Neuronal stem cell (in vitro differentiated cells): ENCODE data around the gene ULK4.
A peak's percentile ranks its signal among the peaks of the same experiment; 100 is the strongest.

Experiments
- DNase-seq: peaks from one replicate; pipeline ENCODE4 v3.0.0-alpha.2; 2013; ENCODE audit warnings: low spot score
- H2AFZ ChIP-seq: one replicate; pipeline ENCODE4 v1.6.1; 2013; ENCODE audit warnings: mild to moderate bottlenecking, low read length, inconsistent platforms
- H2AK5ac ChIP-seq: 2 replicates; pipeline ENCODE4 v1.6.1; 2013; ENCODE audit warnings: low read depth, mild to moderate bottlenecking, inconsistent platforms, low read length, moderate library complexity, mixed read lengths
- H2BK120ac ChIP-seq: 2 replicates; pipeline ENCODE4 v1.6.1; 2013; ENCODE audit warnings: low read depth, mild to moderate bottlenecking, inconsistent platforms, low read length, moderate library complexity, mixed read lengths
- H2BK12ac ChIP-seq: one replicate; pipeline ENCODE4 v1.6.1; 2013; ENCODE audit warnings: low read length, inconsistent platforms
- H2BK15ac ChIP-seq: 2 replicates; pipeline ENCODE4 v1.6.1; 2013; ENCODE audit warnings: mild to moderate bottlenecking, low read length, inconsistent platforms, mixed read lengths
- H2BK5ac ChIP-seq: one replicate; pipeline ENCODE4 v1.6.1; 2013; ENCODE audit warnings: inconsistent platforms, mild to moderate bottlenecking, low read length, moderate library complexity
- H3K14ac ChIP-seq: one replicate; pipeline ENCODE4 v1.6.1; 2013; ENCODE audit warnings: low read length, inconsistent platforms
- H3K18ac ChIP-seq: 2 replicates; pipeline ENCODE4 v1.6.1; 2013; ENCODE audit warnings: low read length, inconsistent platforms
- H3K23ac ChIP-seq: 2 replicates; pipeline ENCODE4 v1.6.1; 2013; ENCODE audit warnings: low read depth, mild to moderate bottlenecking, mixed read lengths, low read length, inconsistent platforms; ENCODE audit not compliant: poor library complexity
- H3K27ac ChIP-seq: replicated peaks from 3 replicates; pipeline ENCODE4 v1.5.1; 2013; ENCODE audit warnings: low read length, inconsistent platforms
- H3K27me3 ChIP-seq, 3 experiments: 2 replicates each; pipeline ENCODE4 v1.6.1; 2013; ENCODE audit warnings: low read length in 3 of 3, mild to moderate bottlenecking in 2 of 3, inconsistent platforms in 1 of 3, low read depth in 1 of 3, mixed read lengths in 1 of 3, moderate library complexity in 1 of 3; ENCODE audit not compliant: control insufficient read depth in 3 of 3, insufficient read depth in 3 of 3
- H3K36me3 ChIP-seq, 2 donors: replicated peaks in 1 of 2; 2 replicates each; pipeline ENCODE4 v1.6.1; 2013; ENCODE audit warnings: low read length in 2 of 2; ENCODE audit not compliant: control insufficient read depth in 2 of 2, insufficient read depth in 2 of 2
- H3K4ac ChIP-seq: 2 replicates; pipeline ENCODE4 v1.6.1; 2013; ENCODE audit warnings: inconsistent platforms, mild to moderate bottlenecking, low read length, moderate library complexity
- H3K4me1 ChIP-seq, 2 donors: 1 replicate in 1 of 2; 2 replicates in 1 of 2; pipeline ENCODE4 v1.6.1; 2013; ENCODE audit warnings: low read length in 2 of 2, low read depth in 1 of 2; ENCODE audit not compliant: control insufficient read depth in 2 of 2, insufficient read depth in 1 of 2
- H3K4me2 ChIP-seq: one replicate; pipeline ENCODE4 v1.6.1; 2013; ENCODE audit warnings: mild to moderate bottlenecking, low read length, inconsistent platforms; ENCODE audit not compliant: insufficient read depth, poor library complexity, severe bottlenecking
- H3K4me3 ChIP-seq, 2 donors: 2 replicates each; pipeline ENCODE4 v1.5.1; 2013; ENCODE audit warnings: low read length in 2 of 2, mild to moderate bottlenecking in 2 of 2, inconsistent platforms in 1 of 2, moderate library complexity in 1 of 2
- H3K79me1 ChIP-seq: one replicate; pipeline ENCODE4 v1.6.1; 2013; ENCODE audit warnings: low read depth, mild to moderate bottlenecking, inconsistent platforms, low read length, moderate library complexity
- H3K9ac ChIP-seq: one replicate; pipeline ENCODE4 v1.6.1; 2013; ENCODE audit warnings: mild to moderate bottlenecking, low read depth, low read length, inconsistent platforms; ENCODE audit not compliant: poor library complexity
- H3K9me3 ChIP-seq, 2 donors: replicated peaks in 1 of 2; 2 replicates each; pipeline versions ENCODE3 to v1.6.1; 2013; ENCODE audit warnings: low read length in 2 of 2, mild to moderate bottlenecking in 2 of 2, inconsistent platforms in 1 of 2, low read depth in 1 of 2, mixed read lengths in 1 of 2, moderate library complexity in 1 of 2; ENCODE audit not compliant: control insufficient read depth in 2 of 2, insufficient read depth in 1 of 2
- H4K8ac ChIP-seq: one replicate; pipeline ENCODE4 v1.6.1; 2013; ENCODE audit warnings: low read depth, mild to moderate bottlenecking, inconsistent platforms, low read length, moderate library complexity
- H4K91ac ChIP-seq: one replicate; pipeline ENCODE4 v1.6.1; 2013; ENCODE audit warnings: low read length, low read depth, mild to moderate bottlenecking, inconsistent platforms; ENCODE audit not compliant: poor library complexity
- WGBS, 2 donors: extraction: QIAGEN DNeasy Blood & Tissue Kit; methylation state at CpG; one replicate each; pipeline ENCODE4 v1.1.7; 2013; ENCODE audit warnings: missing lambda C conversion rate in 2 of 2, mixed read lengths in 1 of 2; ENCODE audit not compliant: insufficient read length in 2 of 2, insufficient replicate concordance in 1 of 2; ENCODE audit errors: extremely low coverage in 2 of 2; 5-methylcytosine and 5-hydroxymethylcytosine counted together

The ULK4 gene

GRCh38 chr3:41307065-41307464 lies 654.8 kb downstream of the ULK4 start:
- Histone ChIP-seq H3K9ac (no peak overlapping the region), H3K4me2 (no peak overlapping the region), H2BK5ac (no peak overlapping the region), H3K27me3 (no peaks in the 10 kb centered on the region), H3K79me1 (no peaks in the 10 kb centered on the region), H2AK5ac (no peak overlapping the region), H4K8ac (no peak overlapping the region), H2BK12ac (no peak overlapping the region), H3K14ac (no peak overlapping the region), H4K91ac (no peak overlapping the region), H3K4me1 (peaks cover 0 to 3% of the 10 kb centered on the region in 2 donors), H3K4me3 (no peak overlapping the region), H2BK120ac (no peak overlapping the region), H2BK15ac (no peak overlapping the region), H3K9me3 (no peaks in the 10 kb centered on the region), H3K27ac (peak overlapping the region; percentile 23), H3K18ac (no peak overlapping the region), H3K4ac (no peak overlapping the region), H3K23ac (no peak overlapping the region), H2AFZ (no peak overlapping the region), H3K36me3 (no peaks in the 10 kb centered on the region)
- WGBS, 2 donors = no CpG with 5 or more reads among the region's 2 CpGs
- no peak for DNase-seq

DNA sequence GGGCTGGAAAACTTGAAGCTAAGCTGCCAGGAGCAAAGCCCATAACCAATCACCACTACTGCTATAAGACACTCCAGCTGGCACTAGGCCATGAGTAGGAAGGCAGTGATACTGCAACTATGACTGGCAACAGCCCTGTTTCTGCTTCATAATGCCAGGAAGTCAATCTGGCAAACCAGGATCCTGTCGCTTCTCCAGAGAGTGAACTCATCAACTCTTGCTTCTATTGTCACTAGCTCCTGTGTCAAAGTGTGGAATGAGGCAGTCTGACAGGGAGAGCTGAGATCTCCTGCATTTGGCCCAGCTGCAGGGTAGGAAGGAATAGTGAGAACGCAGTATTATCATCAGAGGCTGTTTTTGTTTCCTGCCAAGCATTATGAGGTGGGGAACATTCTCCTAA lies 657.3 kb downstream of the ULK4 start:
- H4K8ac ChIP-seq = no peak overlapping the region
- H3K9me3 ChIP-seq = no peaks in the 10 kb centered on the region
- no peak overlapping the region for H3K4ac ChIP-seq
- no peak overlapping the region for H2AK5ac ChIP-seq
- H2BK120ac ChIP-seq = no peak overlapping the region
- no peak overlapping the region for H3K23ac ChIP-seq
- H2BK15ac ChIP-seq = no peak overlapping the region
- H3K4me3 ChIP-seq = no peak overlapping the region
- no peak for DNase-seq
- H3K79me1 ChIP-seq = no peaks in the 10 kb centered on the region
- no peak overlapping the region for H2BK12ac ChIP-seq
- H3K9ac ChIP-seq = no peak overlapping the region
- H2BK5ac ChIP-seq = no peak overlapping the region
- no CpG with 5 or more reads among the region's 2 CpGs for WGBS, 2 donors
- H3K27ac ChIP-seq = no peak overlapping the region
- no peak overlapping the region for H4K91ac ChIP-seq
- H2AFZ ChIP-seq = no peak overlapping the region
- H3K4me2 ChIP-seq = no peak overlapping the region
- no peak overlapping the region for H3K14ac ChIP-seq
- peaks cover 0 to 3% of the 10 kb centered on the region in 2 donors for H3K4me1 ChIP-seq
- H3K18ac ChIP-seq = no peak overlapping the region
- H3K36me3 ChIP-seq = no peaks in the 10 kb centered on the region
- no peaks in the 10 kb centered on the region for H3K27me3 ChIP-seq

DNA sequence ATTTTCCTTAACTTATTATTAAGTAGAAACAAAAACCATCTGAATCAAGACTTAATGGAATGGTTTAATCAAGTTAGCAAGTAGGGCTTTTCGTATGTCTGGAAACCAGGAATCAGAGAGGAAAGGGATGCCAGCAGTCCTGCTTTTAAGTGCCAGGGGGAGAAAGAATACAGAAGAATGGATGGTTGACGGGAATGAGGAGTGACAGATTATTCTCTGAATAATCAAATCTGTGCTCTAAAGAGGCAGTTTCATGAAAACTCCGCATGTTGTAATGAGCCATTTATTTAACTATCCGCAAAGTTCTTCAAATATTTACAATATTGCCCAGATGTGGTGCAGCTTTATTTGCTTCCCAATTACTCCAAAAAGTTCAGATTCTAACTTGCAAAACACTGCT lies 659.6 kb downstream of the ULK4 start:
- no CpG with 5 or more reads among the region's 4 CpGs for WGBS, 2 donors
- no peak overlapping the region for H4K91ac ChIP-seq
- no peak overlapping the region for H2AK5ac ChIP-seq
- no peak overlapping the region for H2BK120ac ChIP-seq
- no peak overlapping the region for H2BK5ac ChIP-seq
- H3K4me1 ChIP-seq = no peaks in the 10 kb centered on the region
- H3K4me2 ChIP-seq = no peak overlapping the region
- no peak overlapping the region for H3K4ac ChIP-seq
- no peak overlapping the region for H3K23ac ChIP-seq
- no peak overlapping the region for H3K27ac ChIP-seq
- H3K9me3 ChIP-seq = no peaks in the 10 kb centered on the region
- no peaks in the 10 kb centered on the region for H3K27me3 ChIP-seq
- H3K4me3 ChIP-seq = no peak overlapping the region
- H2BK12ac ChIP-seq = no peak overlapping the region
- no peak overlapping the region for H2BK15ac ChIP-seq
- DNase-seq = no peak
- no peak overlapping the region for H3K14ac ChIP-seq
- H3K18ac ChIP-seq = no peak overlapping the region
- H2AFZ ChIP-seq = no peak overlapping the region
- no peaks in the 10 kb centered on the region for H3K36me3 ChIP-seq
- H4K8ac ChIP-seq = no peak overlapping the region
- no peaks in the 10 kb centered on the region for H3K79me1 ChIP-seq
- H3K9ac ChIP-seq = no peak overlapping the region

- Histone ChIP-seq H3K18ac (no peak overlapping the region), H2BK15ac (no peak overlapping the region), H2BK12ac (no peak overlapping the region), H3K9ac (no peak overlapping the region), H2BK5ac (no peak overlapping the region), H2AK5ac (no peak overlapping the region), H3K4ac (no peak overlapping the region), H3K27me3 (no peaks in the 10 kb centered on the region), H2BK120ac (no peak overlapping the region), H2AFZ (no peak overlapping the region), H4K91ac (no peak overlapping the region), H4K8ac (no peak overlapping the region), H3K23ac (no peak overlapping the region), H3K4me1 (no peaks in the 10 kb centered on the region), H3K4me2 (no peak overlapping the region), H3K79me1 (no peaks in the 10 kb centered on the region), H3K9me3 (no peaks in the 10 kb centered on the region), H3K36me3 (no peaks in the 10 kb centered on the region), H3K14ac (no peak overlapping the region), H3K4me3 (no peak overlapping the region), H3K27ac (no peak overlapping the region)
- DNase-seq = no peak
- no CpG with 5 or more reads among the region's 3 CpGs for WGBS, 2 donors
These were observed 660.4 kb downstream of the ULK4 start for GRCh38 chr3:41301548-41301947.
